Measurements from ENCODE around the gene PKDCC.

DNA sequence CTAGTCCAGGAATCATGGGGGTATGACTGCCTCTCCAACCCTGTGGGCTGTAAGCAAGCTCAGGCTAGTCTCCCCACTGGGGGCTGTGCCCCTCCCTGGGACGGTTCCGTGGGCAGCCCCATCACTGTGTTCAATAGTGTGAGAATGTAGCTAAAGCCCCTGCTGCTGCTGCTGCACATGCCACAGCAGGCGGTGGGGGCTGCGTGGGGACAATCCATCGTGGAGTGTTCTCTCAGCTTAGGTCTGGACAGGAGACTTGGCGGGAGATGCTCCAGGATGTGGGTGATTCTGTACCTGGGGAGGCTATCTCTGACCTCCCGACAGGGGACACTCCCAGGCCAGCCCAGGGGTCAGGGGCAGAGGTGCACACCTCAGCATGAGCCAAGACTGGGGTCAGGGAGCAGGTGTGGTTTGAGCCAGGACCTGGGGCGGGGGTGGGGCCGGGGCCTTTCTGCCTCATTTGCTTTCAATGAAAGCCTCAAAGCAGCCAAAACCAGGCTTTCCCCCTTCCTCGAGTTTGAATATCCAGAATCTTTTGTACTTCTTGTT is 10.2 kb downstream of the PKDCC start:
- TF ChIP-seq CTCF (IDR thresholded peaks at IDR 0.05) (no peak), POLR2AphosphoS5 (IDR thresholded peaks at IDR 0.05) (no peak)

Data from suprapubic skin (tissue), 3 donors.